Glomerular visceral epithelial cell (primary cell): ENCODE results near the gene HEYL.

Experiments used
- DNase-seq: peaks from one replicate; pipeline ENCODE4 v3.0.0-alpha.2; 2016; ENCODE audit errors: extremely low spot score

The HEYL gene

DNA sequence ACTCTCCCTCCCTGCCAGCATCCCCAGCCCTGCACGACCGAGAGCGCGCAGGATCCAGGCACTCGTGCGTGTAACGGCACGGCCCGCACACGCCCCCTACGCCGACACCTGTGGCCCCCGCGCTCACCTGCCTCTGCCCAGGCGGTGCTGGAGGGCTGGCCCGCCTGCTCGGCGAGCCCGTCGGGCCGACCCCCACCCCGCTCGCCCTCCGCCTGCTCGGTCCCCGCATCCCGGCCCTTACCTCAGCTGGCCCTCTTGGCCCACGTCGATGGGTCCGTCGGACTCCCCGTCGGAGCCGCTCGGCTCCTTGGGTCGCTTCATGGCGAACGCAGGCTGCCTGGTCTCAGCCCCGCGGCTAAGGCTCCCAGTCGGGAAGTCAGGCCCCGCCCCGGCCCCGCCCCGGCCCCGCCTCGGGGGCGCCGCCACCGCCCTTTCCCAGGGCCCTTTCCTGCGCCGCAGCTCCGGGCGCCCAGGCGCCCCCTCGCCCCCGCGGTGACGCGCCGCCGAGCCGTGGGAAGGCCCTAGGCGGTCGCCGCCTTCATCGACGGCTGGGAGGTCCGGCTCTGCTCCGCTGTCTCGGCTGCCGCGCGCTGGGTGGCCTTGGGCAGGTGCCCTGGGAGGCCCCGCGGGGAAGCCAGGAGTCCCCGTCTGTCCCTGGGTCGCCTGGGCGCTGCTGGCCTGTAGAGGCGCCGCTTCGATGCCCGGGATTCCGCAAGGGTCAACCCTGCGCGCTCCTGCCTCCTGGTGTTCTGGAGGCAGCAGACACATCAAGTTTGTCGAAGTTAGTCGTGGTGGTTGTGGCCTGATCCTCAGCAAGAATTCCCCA is at the start of gene HEYL:
Gene HEYL, minus strand, starts transcription at position 339 of the 826 bp plus-strand sequence. Its CDS starts 18 bp downstream, at position 321.
- DNase-seq = no peak

- DNase-seq = no peak
Measured at GRCh38 chr1:39689214-39689613, 49.8 kb upstream of the HEYL start.

DNA sequence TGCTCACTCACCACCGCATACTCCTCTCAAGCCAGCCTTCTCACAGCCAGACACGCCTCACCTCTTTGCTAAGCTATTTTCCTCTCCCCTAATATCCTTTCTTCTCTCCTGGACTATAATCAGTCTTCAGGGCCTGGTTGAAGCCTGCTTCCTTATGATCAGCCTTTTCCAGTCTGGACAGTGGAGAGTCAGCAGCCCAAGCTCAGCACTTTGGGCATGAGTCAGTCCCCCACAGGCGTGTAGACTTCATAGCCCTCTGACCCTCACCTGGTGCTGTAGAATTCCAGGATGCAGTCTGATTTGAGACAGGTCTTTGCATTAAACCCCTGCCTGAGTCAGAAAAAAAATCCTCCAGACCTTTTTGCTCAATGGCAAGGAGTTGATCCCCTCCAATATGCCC is 49.3 kb upstream of the HEYL start:
- no peak for DNase-seq

GRCh38 chr1:39687243-39687642 is 47.8 kb upstream of the HEYL start:
- DNase-seq = no peak

DNA sequence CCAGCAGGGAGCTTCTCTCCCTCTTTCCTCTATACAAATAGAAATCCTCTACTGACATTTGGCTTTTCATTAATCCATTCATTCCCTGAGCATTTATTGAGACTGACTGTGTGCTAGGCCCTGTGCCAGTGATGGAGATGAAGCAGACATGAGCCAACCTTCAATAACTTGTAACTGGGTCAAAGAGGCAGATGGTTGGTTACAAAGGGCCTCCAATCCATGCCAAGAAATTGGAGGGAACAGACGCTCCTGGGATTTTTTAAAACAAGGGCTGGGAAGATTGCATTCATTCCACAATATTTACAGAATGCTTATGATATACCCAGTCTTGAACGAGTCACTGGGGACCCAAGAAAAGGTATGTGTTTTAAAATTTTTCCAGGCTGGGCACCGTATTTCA is 45.6 kb upstream of the HEYL start:
- DNase-seq = no peak

- DNase-seq = no peak
Measured at GRCh38 chr1:39684313-39684664, 44.8 kb upstream of the HEYL start.

- DNase-seq = no peak
Measured at GRCh38 chr1:39683591-39684312, 44.3 kb upstream of the HEYL start.

DNA sequence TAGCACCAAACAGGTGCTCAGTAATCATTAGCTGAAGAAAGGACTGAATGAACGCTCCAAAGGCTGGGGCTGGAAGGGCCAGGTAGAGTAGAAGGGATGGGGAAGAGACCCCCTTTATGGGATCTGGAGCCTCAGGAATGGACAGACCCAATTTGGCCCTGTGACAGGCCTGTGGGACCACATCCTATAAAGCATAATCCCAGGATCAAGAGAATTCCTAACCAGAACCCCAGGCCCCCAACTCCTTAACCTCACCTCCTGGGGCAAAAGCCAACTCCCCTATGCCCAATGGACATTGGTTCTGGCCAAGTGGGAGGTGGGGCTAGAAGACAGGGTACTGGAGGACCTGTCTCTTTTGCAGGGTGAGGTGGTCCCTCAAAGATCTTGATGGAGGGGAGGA is 42.6 kb upstream of the HEYL start:
- no peak for DNase-seq

DNA sequence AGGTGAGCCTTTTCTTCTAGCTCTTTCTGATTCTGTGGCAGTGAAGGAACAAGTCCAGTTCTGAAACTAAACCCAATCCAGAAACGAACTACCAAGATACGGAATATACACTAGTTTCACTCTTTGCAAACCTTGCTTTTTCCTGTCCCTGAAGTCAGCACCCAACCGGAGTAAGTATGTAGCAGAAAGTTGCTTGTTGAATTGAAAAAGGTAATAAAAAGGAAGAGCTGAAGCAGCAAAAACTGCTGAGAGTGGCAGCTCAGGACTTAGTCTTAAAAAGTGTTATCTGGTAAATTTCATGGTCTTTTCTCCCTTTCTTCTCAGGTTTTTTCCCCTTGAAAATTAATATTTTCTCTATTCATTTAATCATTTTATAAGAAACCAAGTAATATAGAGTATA is 41.9 kb upstream of the HEYL start:
- no peak for DNase-seq

- DNase-seq = no peak
Measured at GRCh38 chr1:39680751-39681150, 41.3 kb upstream of the HEYL start.

GRCh38 chr1:39679821-39680220 is 40.4 kb upstream of the HEYL start:
- DNase-seq = no peak

DNA sequence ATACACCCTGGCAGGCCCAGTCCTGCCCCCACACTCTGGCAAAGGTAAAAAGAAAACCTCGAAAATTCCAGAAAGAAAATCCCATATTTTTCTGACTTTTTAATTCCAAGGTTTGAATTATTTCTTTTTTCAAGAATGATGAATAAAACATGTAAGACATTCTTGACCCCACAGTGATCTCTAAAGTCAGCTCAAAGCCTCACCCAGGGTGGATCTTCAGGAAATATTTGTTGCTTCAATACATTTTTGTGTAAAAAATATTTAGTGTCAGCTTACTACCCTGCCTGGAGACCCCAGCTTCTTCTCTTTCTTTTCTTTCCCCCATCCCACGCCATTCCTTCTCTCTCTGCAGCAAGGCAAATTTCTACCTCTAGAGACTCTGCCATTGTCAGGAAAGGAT is 39.4 kb upstream of the HEYL start:
- DNase-seq = no peak

- no peak for DNase-seq
Measured at GRCh38 chr1:39677645-39678044, 38.2 kb upstream of the HEYL start.

DNA sequence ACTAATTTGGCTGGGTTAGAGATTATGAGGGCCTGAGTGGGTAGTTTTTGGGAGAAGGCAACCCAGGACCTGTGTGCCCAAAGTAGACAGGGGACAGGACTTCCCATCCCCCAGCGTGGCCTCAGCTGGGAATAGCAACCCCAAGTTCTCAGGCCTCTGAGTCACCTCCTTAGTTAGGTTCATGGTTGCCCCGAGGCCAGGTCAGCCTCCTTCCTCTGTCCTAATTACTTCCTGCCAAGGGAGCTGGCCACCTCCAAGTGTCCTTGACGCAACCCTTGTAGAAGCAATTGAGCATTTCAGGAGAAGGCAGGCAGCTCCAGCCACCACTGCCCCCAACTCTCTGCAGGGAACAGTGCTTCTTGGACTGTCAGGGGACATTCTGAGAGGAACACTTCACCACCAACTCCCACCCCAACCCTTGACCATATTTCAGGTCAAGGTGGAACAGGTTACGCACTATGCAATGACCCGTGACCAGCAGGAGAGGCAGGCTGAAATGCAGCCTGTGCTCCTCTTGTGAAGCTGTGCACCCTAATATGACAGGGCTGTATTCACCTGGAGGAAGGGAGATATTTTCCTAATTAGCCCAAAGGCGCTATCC is 37.6 kb upstream of the HEYL start:
- DNase-seq = no peak

GRCh38 chr1:39675220-39675619 is 35.8 kb upstream of the HEYL start:
- DNase-seq = no peak

GRCh38 chr1:39673215-39673614 is 33.8 kb upstream of the HEYL start:
- DNase-seq = no peak

DNA sequence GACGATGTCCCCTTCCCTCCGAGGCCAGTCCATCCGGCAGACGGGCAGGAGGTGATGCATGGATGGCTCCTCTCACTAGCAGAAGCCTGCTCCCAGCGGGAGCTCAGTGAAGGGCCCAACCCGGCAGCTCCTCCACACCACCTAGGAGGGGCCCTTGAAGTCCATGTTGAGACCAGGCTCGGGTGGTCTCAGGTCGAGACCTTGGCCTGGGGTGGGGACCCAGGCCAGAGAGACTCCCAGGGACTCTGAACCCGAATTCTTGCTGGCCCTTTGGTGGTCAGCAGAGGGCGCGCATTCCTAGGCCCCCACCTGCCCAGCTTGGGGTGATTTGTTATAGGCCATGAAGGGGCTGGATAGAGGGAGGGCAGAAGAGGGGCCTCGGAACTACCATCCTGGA is 33.1 kb upstream of the HEYL start:
- peak; percentile 24 for DNase-seq

- no peak for DNase-seq
Measured at GRCh38 chr1:39671793-39672550, 32.5 kb upstream of the HEYL start, which contains the start of gene NT5C1A. TSS of gene NT5C1A (minus strand) at chr1:39672107. CDS start at chr1:39672038, 69 bp downstream.

DNA sequence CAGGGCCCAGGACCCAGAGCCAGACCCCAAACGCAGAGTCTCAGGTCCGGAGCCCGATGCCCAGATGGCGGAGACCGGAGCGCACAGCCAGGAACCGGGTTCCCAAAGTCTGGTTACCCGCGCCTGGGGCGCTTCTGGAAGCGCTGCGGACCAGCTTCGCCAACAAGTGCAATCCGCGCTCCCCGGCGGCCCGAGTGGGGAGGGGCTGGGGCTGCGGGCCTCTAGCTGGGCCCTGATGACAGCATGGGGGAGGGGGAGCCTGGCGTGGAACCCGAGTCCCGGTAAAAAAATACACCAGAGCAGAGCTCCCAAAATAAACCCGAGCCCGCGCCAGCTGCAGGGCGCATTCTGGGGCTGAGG is 32.0 kb upstream of the HEYL start:
- DNase-seq = no peak

DNA sequence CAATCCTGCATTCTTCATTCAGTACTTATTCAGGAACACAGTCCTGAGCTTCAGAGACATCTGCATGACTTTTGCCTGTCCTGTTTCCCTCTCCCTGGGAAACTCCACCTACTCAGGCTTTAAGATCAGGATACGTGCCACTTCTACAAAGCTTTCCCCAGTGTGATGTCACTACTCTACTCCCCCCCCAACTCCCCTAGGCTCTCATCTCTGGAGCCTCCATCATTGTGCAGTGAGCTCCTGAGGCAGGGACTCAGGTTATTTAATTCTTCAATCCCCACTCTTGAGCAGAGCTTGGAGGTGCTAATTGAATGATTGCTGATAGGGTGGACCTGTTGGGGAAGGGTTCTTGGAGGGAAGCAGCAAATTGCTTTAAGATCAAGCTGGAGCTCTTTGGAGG is 31.2 kb upstream of the HEYL start:
- DNase-seq = no peak

GRCh38 chr1:39668894-39669293 is 29.5 kb upstream of the HEYL start:
- no peak for DNase-seq

- DNase-seq = no peak
Measured at GRCh38 chr1:39668111-39668510, 28.7 kb upstream of the HEYL start.
